HG03442 (cell line): ENCODE results near the gene TSPAN18.

ENCODE experiments used
- ATAC-seq: cut with Tn5 transposase; IDR thresholded peaks from one replicate; pipeline ENCODE4 v1.9.1; 2021; ENCODE audit warnings: mild to moderate bottlenecking, moderate library complexity; ENCODE audit not compliant: unreplicated experiment

Gene TSPAN18

GRCh38 chr11:44950625-44951476 lies 224.1 kb downstream of the TSPAN18 start, which contains the start of gene TP53I11:
TSS of gene TP53I11 (minus strand) at chr11:44950883. CDS start at chr11:44938335, 12,548 bp downstream.
- no peak for ATAC-seq

- ATAC-seq: no peak
Measured at GRCh38 chr11:44952082-44952481, 225.3 kb downstream of the TSPAN18 start.

GRCh38 chr11:44952500-44953260 lies 225.9 kb downstream of the TSPAN18 start:
- no peak for ATAC-seq

GRCh38 chr11:44954051-44954906 lies 227.5 kb downstream of the TSPAN18 start:
- no peak for ATAC-seq

GRCh38 chr11:44955015-44955738 lies 228.4 kb downstream of the TSPAN18 start:
- ATAC-seq: no peak

GRCh38 chr11:44957040-44957515 lies 230.3 kb downstream of the TSPAN18 start:
- no peak for ATAC-seq

GRCh38 chr11:44957776-44958564 lies 231.2 kb downstream of the TSPAN18 start:
- no peak for ATAC-seq

- no peak for ATAC-seq
Measured at GRCh38 chr11:44959064-44959463, 232.3 kb downstream of the TSPAN18 start.

GRCh38 chr11:44960200-44960845 lies 233.6 kb downstream of the TSPAN18 start:
- no peak for ATAC-seq

- no peak for ATAC-seq
Measured at GRCh38 chr11:44962464-44962863, 235.7 kb downstream of the TSPAN18 start.

- ATAC-seq: no peak
Measured at GRCh38 chr11:44963136-44963535, 236.4 kb downstream of the TSPAN18 start.

- ATAC-seq: no peak
Measured at GRCh38 chr11:44963948-44964347, 237.2 kb downstream of the TSPAN18 start.

GRCh38 chr11:44964526-44965209 lies 237.9 kb downstream of the TSPAN18 start:
- no peak for ATAC-seq

- ATAC-seq: no peak
Measured at GRCh38 chr11:44966694-44967093, 239.9 kb downstream of the TSPAN18 start.

- ATAC-seq: no peak
Measured at GRCh38 chr11:44967930-44968496, 241.3 kb downstream of the TSPAN18 start.

- ATAC-seq: no peak
Measured at GRCh38 chr11:44968510-44968909, 241.7 kb downstream of the TSPAN18 start.

GRCh38 chr11:44969651-44970252 lies 243.0 kb downstream of the TSPAN18 start:
- no peak for ATAC-seq

- no peak for ATAC-seq
Measured at GRCh38 chr11:44970293-44970692, 243.5 kb downstream of the TSPAN18 start.
